ENCODE measurements around the gene BMPR2. TPM values are rescaled to one million over a fixed set of nuclear protein-coding genes. Genes with fewer than 3 reads are reported as not detected.
A peak's percentile ranks its signal among the peaks of the same experiment; 100 is the strongest.
"Not testable (repeated sequence)": the region's sequence is repeated elsewhere in the genome, so short reads cannot be mapped to it uniquely, and the experiment has no call there.

BMPR2 gene
- total RNA-seq, 2 donors from 2014 or later, result 7.6 to 12.3 TPM

GRCh38 chr2:202555356-202555755 lies 179.2 kb downstream of the BMPR2 start:
- no peak overlapping the region for H3K27ac Mint-ChIP-seq
- H3K27me3 Mint-ChIP-seq, result no peaks in the 10 kb centered on the region
- peak; percentile 47 for ATAC-seq (replicated peaks)
- H3K4me3 Mint-ChIP-seq, result no peak overlapping the region
- peaks cover 41% of the 10 kb centered on the region for H3K36me3 Mint-ChIP-seq (ENCODE audit: low read depth)
- H3K4me1 Mint-ChIP-seq, result no peaks in the 10 kb centered on the region
- H3K9me3 Mint-ChIP-seq, result no peaks in the 10 kb centered on the region

GRCh38 chr2:202560200-202560599 lies 184.1 kb downstream of the BMPR2 start:
- no peak for ATAC-seq (replicated peaks)
- no peaks in the 10 kb centered on the region for H3K9me3 Mint-ChIP-seq
- no peak overlapping the region for H3K27ac Mint-ChIP-seq
- H3K27me3 Mint-ChIP-seq, result no peaks in the 10 kb centered on the region
- H3K36me3 Mint-ChIP-seq (ENCODE audit: low read depth), result peaks cover 15% of the 10 kb centered on the region
- no peak overlapping the region for H3K4me3 Mint-ChIP-seq
- no peaks in the 10 kb centered on the region for H3K4me1 Mint-ChIP-seq

- Mint-ChIP-seq H3K27me3 (no peaks in the 10 kb centered on the region), H3K4me1 (no peaks in the 10 kb centered on the region), H3K4me3 (no peak overlapping the region), H3K27ac (no peak overlapping the region), H3K9me3 (no peaks in the 10 kb centered on the region), H3K36me3 (ENCODE audit: low read depth) (peaks cover 5% of the 10 kb centered on the region)
- no peak for ATAC-seq (replicated peaks)
These were observed 188.1 kb downstream of the BMPR2 start for GRCh38 chr2:202564226-202564625.

GRCh38 chr2:202566286-202566685 lies 190.2 kb downstream of the BMPR2 start:
- Mint-ChIP-seq H3K4me3 (no peak overlapping the region), H3K4me1 (no peaks in the 10 kb centered on the region), H3K27me3 (no peaks in the 10 kb centered on the region), H3K9me3 (no peaks in the 10 kb centered on the region), H3K27ac (no peak overlapping the region), H3K36me3 (ENCODE audit: low read depth) (no peaks in the 10 kb centered on the region)
- no peak for ATAC-seq (replicated peaks)

- no peaks in the 10 kb centered on the region for H3K36me3 Mint-ChIP-seq (ENCODE audit: low read depth)
- no peaks in the 10 kb centered on the region for H3K9me3 Mint-ChIP-seq
- no peak overlapping the region for H3K27ac Mint-ChIP-seq
- H3K4me1 Mint-ChIP-seq, result no peaks in the 10 kb centered on the region
- H3K4me3 Mint-ChIP-seq, result no peak overlapping the region
- no peak for ATAC-seq (replicated peaks)
- H3K27me3 Mint-ChIP-seq, result no peaks in the 10 kb centered on the region
These were observed 198.4 kb downstream of the BMPR2 start for GRCh38 chr2:202574541-202574940.

- H3K9me3 Mint-ChIP-seq; H3K27me3 Mint-ChIP-seq; H3K36me3 Mint-ChIP-seq (ENCODE audit: low read depth); H3K4me3 Mint-ChIP-seq; ATAC-seq (replicated peaks); H3K4me1 Mint-ChIP-seq; H3K27ac Mint-ChIP-seq: not testable (repeated sequence)
These were observed 199.1 kb downstream of the BMPR2 start for GRCh38 chr2:202575194-202575593.

DNA sequence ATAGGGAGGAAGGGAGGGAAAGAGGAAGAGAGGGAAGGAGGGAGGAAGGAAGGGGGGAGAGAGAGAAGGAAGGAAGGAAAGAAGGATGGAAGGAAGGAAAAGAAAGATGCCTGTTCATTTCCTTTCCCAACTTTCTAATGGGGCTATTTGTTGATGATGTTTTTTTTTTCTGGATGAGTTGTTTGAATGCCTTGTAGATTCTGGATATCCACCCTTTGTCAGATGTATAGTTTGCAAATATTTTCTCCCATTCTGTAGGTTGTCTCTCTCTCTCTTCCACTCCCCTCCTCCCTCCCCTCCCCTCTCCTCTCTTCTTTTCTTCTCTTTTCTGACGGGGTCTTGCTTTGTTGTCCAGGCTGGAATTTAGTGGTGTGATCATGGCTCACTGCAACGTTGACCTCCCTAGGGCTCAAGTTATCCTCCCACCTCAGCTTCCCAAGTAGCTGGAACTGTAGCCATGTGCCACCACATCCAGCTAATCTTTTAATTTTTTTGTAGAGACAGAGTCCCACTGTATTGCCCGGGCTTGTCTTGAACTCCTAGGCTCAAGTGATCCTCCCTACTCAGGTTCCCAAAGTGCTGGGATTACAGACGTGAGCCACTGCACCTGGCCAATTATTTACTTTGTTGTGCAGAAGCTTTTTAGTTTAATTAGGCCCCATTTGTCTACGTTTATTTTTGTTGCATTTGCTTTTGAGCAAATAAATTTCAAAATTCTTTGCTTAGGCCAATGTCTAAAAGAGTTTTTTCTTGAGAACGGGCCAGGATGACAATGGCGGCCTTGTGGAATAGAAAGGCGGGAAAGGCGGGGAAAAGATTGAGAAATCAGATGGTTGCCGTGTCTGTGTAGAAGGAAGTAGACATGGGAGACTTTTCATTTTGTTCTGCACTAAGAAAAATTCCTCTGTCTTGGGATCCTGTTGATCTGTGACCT lies 201.4 kb downstream of the BMPR2 start:
- no peaks in the 10 kb centered on the region for H3K4me1 Mint-ChIP-seq
- no peaks in the 10 kb centered on the region for H3K27me3 Mint-ChIP-seq
- ATAC-seq (replicated peaks), result no peak

DNA sequence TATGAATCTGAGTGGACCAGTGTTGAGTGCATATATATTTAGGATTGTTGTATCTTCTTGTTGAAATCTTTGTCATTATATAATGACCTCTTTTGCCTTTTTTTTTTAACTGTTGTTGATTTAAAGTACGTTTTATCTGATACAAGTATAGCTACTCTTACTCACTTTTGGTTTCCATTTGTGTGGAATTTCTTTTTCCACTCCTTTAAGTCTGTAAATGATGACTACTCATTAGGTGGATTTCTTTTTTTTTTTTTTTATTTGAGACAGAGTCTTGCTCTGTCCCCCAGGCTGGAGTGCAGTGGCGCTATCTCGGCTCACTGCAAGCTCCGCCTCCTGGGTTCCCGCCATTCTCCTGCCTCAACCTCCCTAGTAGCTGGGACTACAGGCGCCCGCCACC lies 206.7 kb downstream of the BMPR2 start:
- not testable (repeated sequence) for H3K36me3 Mint-ChIP-seq (ENCODE audit: low read depth); H3K9me3 Mint-ChIP-seq; H3K4me3 Mint-ChIP-seq; H3K27me3 Mint-ChIP-seq; H3K4me1 Mint-ChIP-seq; ATAC-seq (replicated peaks)
- H3K27ac Mint-ChIP-seq, result peak overlapping the region; percentile 59

More for the DNA sequence above, 201.4 kb downstream of the BMPR2 start:
- no peak overlapping the region for H3K4me3 Mint-ChIP-seq
- H3K27ac Mint-ChIP-seq, result peak overlapping the region; percentile 22
- H3K9me3 Mint-ChIP-seq, result no peaks in the 10 kb centered on the region
- no peaks in the 10 kb centered on the region for H3K36me3 Mint-ChIP-seq (ENCODE audit: low read depth)

DNA sequence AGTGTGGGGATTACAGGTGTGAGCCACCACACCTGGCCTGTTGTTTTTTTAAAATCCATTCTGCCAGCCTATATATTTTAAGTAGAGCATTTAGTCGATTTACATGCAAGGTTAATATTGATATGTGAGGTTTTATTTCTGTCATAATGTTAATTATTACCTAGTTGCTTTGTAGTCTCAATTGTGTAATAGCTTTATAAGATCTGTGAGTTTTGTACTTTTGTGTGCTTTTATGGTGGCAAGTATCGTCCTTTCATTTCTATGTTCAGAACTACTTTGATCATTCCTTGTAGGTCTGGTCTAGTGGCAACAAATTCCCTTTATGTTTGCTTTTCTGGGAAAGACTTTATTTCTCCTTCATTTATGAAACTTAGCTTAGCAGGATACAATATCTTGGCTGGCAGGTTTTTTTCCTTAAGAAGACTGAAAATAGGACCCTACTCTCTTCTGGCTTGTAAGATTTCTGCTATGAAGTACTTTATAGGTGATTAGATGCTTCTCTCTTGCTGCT lies 207.6 kb downstream of the BMPR2 start:
- Mint-ChIP-seq H3K36me3 (ENCODE audit: low read depth) (no peaks in the 10 kb centered on the region), H3K9me3 (no peaks in the 10 kb centered on the region), H3K27me3 (no peaks in the 10 kb centered on the region), H3K27ac (no peak overlapping the region), H3K4me1 (peaks cover 5% of the 10 kb centered on the region), H3K4me3 (no peak overlapping the region)
- ATAC-seq (replicated peaks), result no peak

GRCh38 chr2:202588647-202589581 lies 212.8 kb downstream of the BMPR2 start:
- Mint-ChIP-seq H3K36me3 (ENCODE audit: low read depth) (no peaks in the 10 kb centered on the region), H3K4me3 (peak overlapping the region; percentile 26), H3K9me3 (no peaks in the 10 kb centered on the region), H3K27ac (peak overlapping the region; percentile 60), H3K4me1 (peaks cover 6% of the 10 kb centered on the region), H3K27me3 (no peaks in the 10 kb centered on the region)
- ATAC-seq (replicated peaks), result peak; percentile 93

DNA sequence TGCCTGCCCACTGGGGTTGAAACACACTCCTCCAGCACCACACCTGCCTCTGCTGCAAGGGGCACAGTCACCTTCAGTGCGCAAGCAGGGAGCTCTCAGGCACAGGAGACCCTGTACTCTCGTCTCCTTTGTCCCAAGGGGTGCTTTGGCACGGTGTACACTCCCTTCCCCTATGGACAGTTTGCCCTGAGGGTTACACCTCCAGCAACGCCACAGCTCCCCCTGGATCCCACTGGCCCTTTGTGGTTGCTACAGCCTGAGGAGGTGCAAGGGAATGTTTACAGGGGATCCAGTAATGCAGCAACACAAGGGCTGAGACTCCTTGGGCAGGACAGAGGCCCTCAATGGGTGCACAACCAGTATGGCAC lies 213.4 kb downstream of the BMPR2 start:
- H3K27ac Mint-ChIP-seq, result no peak overlapping the region
- no peak overlapping the region for H3K4me3 Mint-ChIP-seq
- H3K36me3 Mint-ChIP-seq (ENCODE audit: low read depth), result no peaks in the 10 kb centered on the region
- H3K4me1 Mint-ChIP-seq, result peaks cover 6% of the 10 kb centered on the region
- no peak for ATAC-seq (replicated peaks)
- H3K27me3 Mint-ChIP-seq, result no peaks in the 10 kb centered on the region
- H3K9me3 Mint-ChIP-seq, result no peaks in the 10 kb centered on the region

DNA sequence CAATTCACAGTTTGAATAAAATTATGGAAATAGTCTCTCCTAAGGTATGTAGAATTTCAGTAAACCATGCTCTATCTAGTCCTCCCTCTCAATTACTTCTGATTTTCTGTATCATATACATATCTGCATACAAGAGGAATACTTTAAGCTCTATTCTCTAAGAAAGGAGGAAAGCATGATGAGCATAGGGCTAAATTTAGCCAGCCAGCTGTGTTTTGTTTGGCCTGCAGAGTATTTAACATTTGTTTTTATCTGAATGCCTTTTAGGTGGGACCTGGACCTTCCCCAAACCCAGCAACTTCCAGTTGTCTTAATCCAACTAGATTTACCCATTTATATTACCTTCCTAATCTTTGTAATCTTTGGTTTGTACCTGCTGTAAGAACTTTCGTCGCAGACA lies 216.4 kb downstream of the BMPR2 start:
- Mint-ChIP-seq H3K4me1 (peaks cover 6% of the 10 kb centered on the region), H3K4me3 (no peak overlapping the region), H3K27ac (no peak overlapping the region), H3K36me3 (ENCODE audit: low read depth) (no peaks in the 10 kb centered on the region), H3K9me3 (no peaks in the 10 kb centered on the region), H3K27me3 (no peaks in the 10 kb centered on the region)
- no peak for ATAC-seq (replicated peaks)

GRCh38 chr2:202599105-202599504 lies 223.0 kb downstream of the BMPR2 start:
- H3K4me3 Mint-ChIP-seq, result no peak overlapping the region
- H3K9me3 Mint-ChIP-seq, result no peaks in the 10 kb centered on the region
- ATAC-seq (replicated peaks), result no peak
- H3K36me3 Mint-ChIP-seq (ENCODE audit: low read depth), result no peaks in the 10 kb centered on the region
- H3K4me1 Mint-ChIP-seq, result no peaks in the 10 kb centered on the region
- H3K27me3 Mint-ChIP-seq, result no peaks in the 10 kb centered on the region
- no peak overlapping the region for H3K27ac Mint-ChIP-seq

- no peaks in the 10 kb centered on the region for H3K9me3 Mint-ChIP-seq
- no peak for ATAC-seq (replicated peaks)
- H3K4me3 Mint-ChIP-seq, result no peak overlapping the region
- no peak overlapping the region for H3K27ac Mint-ChIP-seq
- no peaks in the 10 kb centered on the region for H3K36me3 Mint-ChIP-seq (ENCODE audit: low read depth)
- no peaks in the 10 kb centered on the region for H3K27me3 Mint-ChIP-seq
- H3K4me1 Mint-ChIP-seq, result peaks cover under 1% of the 10 kb centered on the region
These were observed 223.8 kb downstream of the BMPR2 start for GRCh38 chr2:202599911-202600310.
